ENCODE data around the gene CLEC11A.
"Not testable (repeated sequence)": the region's sequence is repeated elsewhere in the genome, so short reads cannot be mapped to it uniquely, and the experiment has no call there.

Gene CLEC11A

GRCh38 chr19:50743537-50743936 lies 20.4 kb downstream of the CLEC11A start:
- DNase-seq (ENCODE audit: low read depth, low spot score), result no peak
- no peak for TF ChIP-seq CTCF (IDR thresholded peaks at IDR 0.05; ENCODE audit: insufficient read depth, low read length, missing control alignments)
- no peak overlapping the region for H3K4me3 ChIP-seq (ENCODE audit: low read depth, low read length)
- ChIA-PET POLR2A (no interaction called here), CTCF (no interaction called here)

- CTCF ChIA-PET, result interaction anchor here (0.7 to 1.1 kb wide), 2 partner anchors 20 to 76 kb away, joined by 3 to 4 read pairs; no protein-coding TSS in a partner anchor
- POLR2A ChIA-PET, result no interaction called here
- no peak overlapping the region for H3K4me3 ChIP-seq (ENCODE audit: low read depth, low read length)
- TF ChIP-seq CTCF (IDR thresholded peaks at IDR 0.05; ENCODE audit: insufficient read depth, low read length, missing control alignments), result no peak
- no peak for DNase-seq (ENCODE audit: low read depth, low spot score)
Observed at GRCh38 chr19:50745221-50745620, 22.1 kb downstream of the CLEC11A start.

GRCh38 chr19:50747141-50747540 lies 24.0 kb downstream of the CLEC11A start:
- POLR2A ChIA-PET; DNase-seq (ENCODE audit: low read depth, low spot score); CTCF ChIA-PET; H3K4me3 ChIP-seq (ENCODE audit: low read depth, low read length): not testable (repeated sequence)

- ChIA-PET CTCF (interaction anchor here (0.6 to 1.3 kb wide), 3 partner anchors 14 to 28 kb away, joined by 3 read pairs; no protein-coding TSS in a partner anchor), POLR2A (no interaction called here)
- no peak overlapping the region for H3K4me3 ChIP-seq (ENCODE audit: low read depth, low read length)
- no peak for TF ChIP-seq CTCF (IDR thresholded peaks at IDR 0.05; ENCODE audit: insufficient read depth, low read length, missing control alignments)
- DNase-seq (ENCODE audit: low read depth, low spot score), result no peak
Observed at GRCh38 chr19:50749490-50749889, 26.3 kb downstream of the CLEC11A start.

- H3K4me3 ChIP-seq (ENCODE audit: low read depth, low read length), result no peak overlapping the region
- ChIA-PET POLR2A (no interaction called here), CTCF (interaction anchor here (0.6 to 1.4 kb wide), 3 partner anchors 15 to 193 kb away, joined by 3 read pairs; no protein-coding TSS in a partner anchor)
- no peak for DNase-seq (ENCODE audit: low read depth, low spot score)
- TF ChIP-seq CTCF (IDR thresholded peaks at IDR 0.05; ENCODE audit: insufficient read depth, low read length, missing control alignments), result no peak
Observed at GRCh38 chr19:50750010-50750409, 26.8 kb downstream of the CLEC11A start.

- no peak overlapping the region for H3K4me3 ChIP-seq (ENCODE audit: low read depth, low read length)
- no peak for TF ChIP-seq CTCF (IDR thresholded peaks at IDR 0.05; ENCODE audit: insufficient read depth, low read length, missing control alignments)
- ChIA-PET POLR2A (no interaction called here), CTCF (no interaction called here)
- DNase-seq (ENCODE audit: low read depth, low spot score), result no peak
Observed at GRCh38 chr19:50753879-50754278, 30.7 kb downstream of the CLEC11A start.

- POLR2A ChIA-PET; DNase-seq (ENCODE audit: low read depth, low spot score); H3K4me3 ChIP-seq (ENCODE audit: low read depth, low read length): not testable (repeated sequence)
- CTCF ChIA-PET, result interaction anchor here (0.7 kb wide), 1 partner anchor 8 kb away, joined by 3 read pairs; no protein-coding TSS in a partner anchor
Observed at GRCh38 chr19:50756244-50756643, 33.1 kb downstream of the CLEC11A start.

- POLR2A ChIA-PET; H3K4me3 ChIP-seq (ENCODE audit: low read depth, low read length); DNase-seq (ENCODE audit: low read depth, low spot score); CTCF ChIA-PET: not testable (repeated sequence)
Observed at GRCh38 chr19:50757624-50758023, 34.5 kb downstream of the CLEC11A start.

- H3K4me3 ChIP-seq (ENCODE audit: low read depth, low read length); CTCF ChIA-PET; DNase-seq (ENCODE audit: low read depth, low spot score); POLR2A ChIA-PET: not testable (repeated sequence)
Observed at GRCh38 chr19:50759076-50759475, 35.9 kb downstream of the CLEC11A start.
